CD4-positive, alpha-beta T cell (primary cell): ENCODE data around the gene TSPAN11. TPM values are rescaled to one million over a fixed set of nuclear protein-coding genes. Genes with fewer than 3 reads are reported as not detected.

ENCODE experiments used
- ATAC-seq: fragments of 200-7000 bp; cut with Tn5 transposase; one replicate; pipeline ENCODE4 v1.10.0; 2022; ENCODE audit warnings: mild to moderate bottlenecking; ENCODE audit not compliant: poor library complexity
- CTCF ChIA-PET: fragments of 350-600 bp; sonication (Branson Sonifier 250); formaldehyde crosslinking; loops from one replicate; lab custom pipeline; 2021; ENCODE audit warnings: antibody characterized with exemption, inconsistent platforms; lab: Charles Lee
- POLR2A ChIA-PET: fragments of 350-600 bp; sonication (Branson Sonifier 250); formaldehyde crosslinking; loops from one replicate; lab custom pipeline; 2021; ENCODE audit warnings: antibody characterized with exemption, inconsistent platforms; lab: Charles Lee
- DNase-seq, 14 experiments: peaks; one replicate each; pipeline ENCODE4 v3.0.0-alpha.2; 2013 to 2020; ENCODE audit warnings: mixed read lengths in 2 of 14
- H3K27ac ChIP-seq, 2 donors: one replicate each; pipeline versions ENCODE4 v1.5.1 to v1.7.0; 2013; ENCODE audit warnings: low read length in 2 of 2, low read depth in 1 of 2, mild to moderate bottlenecking in 1 of 2
- H3K27me3 ChIP-seq, 2 experiments: 1 replicate in 1 of 2; 2 replicates in 1 of 2; pipeline versions ENCODE4 v1.6.1 to v1.7.0; 2013; ENCODE audit warnings: low read length in 2 of 2, control low read depth in 1 of 2, mild to moderate bottlenecking in 1 of 2, moderate library complexity in 1 of 2; ENCODE audit not compliant: insufficient read depth in 2 of 2, control insufficient read depth in 1 of 2
- H3K36me3 ChIP-seq: one replicate; pipeline ENCODE4 v1.6.1; 2013; ENCODE audit warnings: low read length, control low read depth; ENCODE audit not compliant: insufficient read depth
- H3K4me1 ChIP-seq: one replicate; pipeline ENCODE4 v1.6.1; 2013; ENCODE audit warnings: low read length, control low read depth; ENCODE audit not compliant: insufficient read depth
- H3K4me3 ChIP-seq: one replicate; pipeline ENCODE4 v1.5.1; 2013; ENCODE audit warnings: mild to moderate bottlenecking, low read length, moderate library complexity
- H3K9me3 ChIP-seq, 2 experiments: 1 replicate in 1 of 2; 2 replicates in 1 of 2; pipeline versions ENCODE4 v1.6.1 to v1.7.0; 2013; ENCODE audit warnings: low read length in 2 of 2, mild to moderate bottlenecking in 2 of 2, control low read depth in 1 of 2, moderate library complexity in 1 of 2; ENCODE audit not compliant: control insufficient read depth in 1 of 2, insufficient read depth in 1 of 2
- H3K27ac Mint-ChIP-seq: one replicate; pipeline ENCODE4 v1.8.0; 2020; ENCODE audit warnings: mixed read lengths
- H3K27me3 Mint-ChIP-seq: one replicate; pipeline ENCODE4 v1.8.0; 2021; ENCODE audit warnings: mixed read lengths
- H3K36me3 Mint-ChIP-seq: one replicate; pipeline ENCODE4 v1.8.0; 2021; ENCODE audit warnings: low read depth, mixed read lengths
- H3K4me1 Mint-ChIP-seq: one replicate; pipeline ENCODE4 v1.8.0; 2021; ENCODE audit warnings: low read depth, mixed read lengths
- H3K4me3 Mint-ChIP-seq: one replicate; pipeline ENCODE4 v1.8.0; 2020; ENCODE audit warnings: mild to moderate bottlenecking, mixed read lengths
- H3K9me3 Mint-ChIP-seq: one replicate; pipeline ENCODE4 v1.8.0; 2020; ENCODE audit warnings: mixed read lengths
- intact Hi-C, 2 experiments: fragments of 100-400 bp; cut with DNase I in 1 of 2; cut with micrococcal nuclease in 1 of 2; formaldehyde crosslinking; loops; one replicate each; pipeline versions ENCODE4 v1.15.1 to v1.9.0; 2023 to 2025; cut with DNase I, micrococcal nuclease
- total RNA-seq, 174 experiments: library from RNA in 2 of 174; stranded (reverse) in 2 of 174; gene quantifications; one replicate each; pipeline ENCODE4 v1.2.3 and lab custom pipeline; 2021 to 2026
- TF ChIP-seq, protein P1 (sequence below): fragments of 200-600 bp; IDR thresholded peaks from one replicate; pipeline ENCODE4 v1.8.0; 2022; ENCODE audit warnings: antibody characterized with exemption, mild to moderate bottlenecking

Gene TSPAN11
- total RNA-seq, 2 experiments from 2014 or later = not detected

DNA sequence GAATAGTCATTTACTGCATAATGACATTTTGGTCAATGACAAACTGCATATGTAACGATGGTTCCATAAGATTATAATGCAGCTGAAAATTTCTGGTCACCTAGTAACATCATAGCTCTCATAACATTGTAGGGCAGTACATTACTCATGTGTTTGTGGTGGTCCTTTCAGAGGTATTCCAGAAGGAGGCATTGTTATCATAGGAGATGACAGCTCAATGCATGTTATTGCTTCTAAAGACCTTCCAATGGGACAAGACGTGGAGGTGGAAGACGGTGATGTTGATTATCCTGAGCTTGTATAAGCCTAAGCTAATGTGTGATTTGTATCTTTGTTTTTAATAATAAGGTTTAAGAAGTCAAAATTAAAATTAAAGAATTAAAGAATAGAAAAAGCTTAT is 43.8 kb upstream of the TSPAN11 start:
- H3K27me3 Mint-ChIP-seq = peaks cover 17% of the 10 kb centered on the region

DNA sequence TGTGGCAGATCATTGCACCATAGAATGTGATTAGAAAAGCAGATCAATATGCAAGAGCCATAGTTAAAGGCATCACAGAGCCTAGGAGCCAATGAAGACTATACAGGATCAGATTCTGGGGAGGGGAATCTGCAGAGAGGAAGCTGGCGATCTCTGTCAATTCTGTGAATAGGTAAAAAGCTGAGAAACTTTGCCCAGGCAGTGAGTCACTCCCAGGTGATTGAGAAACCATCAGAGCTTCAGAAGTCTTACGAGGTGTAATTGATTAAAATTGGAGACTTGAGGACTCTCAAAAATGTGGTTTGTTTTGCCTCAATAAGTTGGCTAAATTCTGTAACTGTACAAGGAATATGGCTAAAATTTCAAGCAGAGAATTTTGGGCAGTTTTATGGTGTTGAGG is 41.7 kb upstream of the TSPAN11 start:
- H3K36me3 ChIP-seq = no peaks in the 10 kb centered on the region
- peaks cover 0 to 5% of the 10 kb centered on the region in 2 experiments for H3K27me3 ChIP-seq
- TF ChIP-seq, protein P1, sequence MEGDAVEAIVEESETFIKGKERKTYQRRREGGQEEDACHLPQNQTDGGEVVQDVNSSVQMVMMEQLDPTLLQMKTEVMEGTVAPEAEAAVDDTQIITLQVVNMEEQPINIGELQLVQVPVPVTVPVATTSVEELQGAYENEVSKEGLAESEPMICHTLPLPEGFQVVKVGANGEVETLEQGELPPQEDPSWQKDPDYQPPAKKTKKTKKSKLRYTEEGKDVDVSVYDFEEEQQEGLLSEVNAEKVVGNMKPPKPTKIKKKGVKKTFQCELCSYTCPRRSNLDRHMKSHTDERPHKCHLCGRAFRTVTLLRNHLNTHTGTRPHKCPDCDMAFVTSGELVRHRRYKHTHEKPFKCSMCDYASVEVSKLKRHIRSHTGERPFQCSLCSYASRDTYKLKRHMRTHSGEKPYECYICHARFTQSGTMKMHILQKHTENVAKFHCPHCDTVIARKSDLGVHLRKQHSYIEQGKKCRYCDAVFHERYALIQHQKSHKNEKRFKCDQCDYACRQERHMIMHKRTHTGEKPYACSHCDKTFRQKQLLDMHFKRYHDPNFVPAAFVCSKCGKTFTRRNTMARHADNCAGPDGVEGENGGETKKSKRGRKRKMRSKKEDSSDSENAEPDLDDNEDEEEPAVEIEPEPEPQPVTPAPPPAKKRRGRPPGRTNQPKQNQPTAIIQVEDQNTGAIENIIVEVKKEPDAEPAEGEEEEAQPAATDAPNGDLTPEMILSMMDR = no peak
- no peak overlapping the region for H3K27ac ChIP-seq
- H3K9me3 Mint-ChIP-seq = peaks cover 3% of the 10 kb centered on the region
- H3K9me3 ChIP-seq = peaks cover 14 to 21% of the 10 kb centered on the region in 2 experiments
- no peak overlapping the region for H3K4me3 Mint-ChIP-seq
- peaks cover 6% of the 10 kb centered on the region for H3K27me3 Mint-ChIP-seq
- DNase-seq (no peak), ATAC-seq (no peak)
- H3K4me1 Mint-ChIP-seq = no peaks in the 10 kb centered on the region
- no peaks in the 10 kb centered on the region for H3K4me1 ChIP-seq
- no peaks in the 10 kb centered on the region for H3K36me3 Mint-ChIP-seq
- POLR2A ChIA-PET = no interaction called here
- H3K4me3 ChIP-seq = no peak overlapping the region
- intact Hi-C loops = no loop called here
- CTCF ChIA-PET = no interaction called here
- H3K27ac Mint-ChIP-seq = no peak overlapping the region

More for the DNA sequence above, 43.8 kb upstream of the TSPAN11 start:
- CTCF ChIA-PET = no interaction called here
- Mint-ChIP-seq H3K9me3 (peaks cover 2% of the 10 kb centered on the region), H3K27ac (no peak overlapping the region), H3K36me3 (no peaks in the 10 kb centered on the region), H3K4me1 (no peaks in the 10 kb centered on the region), H3K4me3 (no peak overlapping the region)
- no peak for ATAC-seq
- no peak overlapping the region for H3K27ac ChIP-seq
- peaks cover 0 to 5% of the 10 kb centered on the region in 2 experiments for H3K27me3 ChIP-seq
- intact Hi-C loops = no loop called here
- peaks cover 14 to 18% of the 10 kb centered on the region in 2 experiments for H3K9me3 ChIP-seq
- H3K4me1 ChIP-seq = no peaks in the 10 kb centered on the region
- DNase-seq = no peak
- POLR2A ChIA-PET = no interaction called here
- TF ChIP-seq, protein P1 = no peak
- H3K36me3 ChIP-seq = no peaks in the 10 kb centered on the region
- no peak overlapping the region for H3K4me3 ChIP-seq

DNA sequence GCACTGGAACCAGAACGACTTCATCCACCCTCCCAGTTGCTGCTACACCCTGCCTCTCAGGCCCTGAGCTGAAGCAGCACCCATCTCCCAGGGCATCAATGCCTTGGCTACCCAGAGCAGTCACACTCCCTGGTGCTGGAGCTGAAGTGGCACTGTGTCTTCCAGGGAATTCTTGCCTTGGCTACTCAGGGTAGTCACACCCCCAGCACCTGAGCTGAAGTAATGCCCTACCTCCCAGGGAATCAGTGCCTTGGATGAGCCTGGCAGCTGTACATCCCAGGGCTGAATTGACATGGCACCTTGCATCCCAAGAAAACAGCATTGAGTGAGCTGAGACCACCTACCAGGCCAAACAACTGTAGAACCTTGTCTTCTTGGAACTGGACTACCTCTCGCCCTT is 41.2 kb upstream of the TSPAN11 start:
- TF ChIP-seq, protein P1 = no peak
- no peak overlapping the region for H3K4me3 ChIP-seq
- ChIA-PET POLR2A (interaction anchor here (0.6 kb wide), 1 partner anchor 833 kb away, joined by 3 read pairs; no protein-coding TSS in a partner anchor), CTCF (no interaction called here)
- no peak overlapping the region for H3K27ac ChIP-seq
- no peak overlapping the region for H3K27ac Mint-ChIP-seq
- H3K9me3 Mint-ChIP-seq = peaks cover 3% of the 10 kb centered on the region
- H3K36me3 ChIP-seq = no peaks in the 10 kb centered on the region
- DNase-seq = no peak
- H3K9me3 ChIP-seq = peaks cover 14 to 21% of the 10 kb centered on the region in 2 experiments
- H3K27me3 Mint-ChIP-seq = peaks cover under 1% of the 10 kb centered on the region
- H3K4me1 Mint-ChIP-seq = no peaks in the 10 kb centered on the region
- intact Hi-C loops = no loop called here
- H3K4me3 Mint-ChIP-seq = no peak overlapping the region
- ATAC-seq = no peak
- peaks cover 0 to 5% of the 10 kb centered on the region in 2 experiments for H3K27me3 ChIP-seq
- no peaks in the 10 kb centered on the region for H3K4me1 ChIP-seq
- no peaks in the 10 kb centered on the region for H3K36me3 Mint-ChIP-seq
